SU-DHL-6 (cell line): ENCODE measurements around the gene CYTH1.

ENCODE experiments used
- EZH2phosphoT487 ChIP-seq: fragments of 200-600 bp; sonication (generic), shearing (Covaris generic); conservative IDR thresholded peaks from 2 replicates; pipeline ENCODE4 v1.6.1; 2018; ENCODE audit warnings: mild to moderate bottlenecking, antibody characterized with exemption, low read length, moderate library complexity, mixed read lengths
- TF ChIP-seq, protein P1 (sequence below): fragments of 200-600 bp; sonication (generic); IDR thresholded peaks from one replicate; pipeline ENCODE4 v1.5.1; 2017; ENCODE audit warnings: antibody characterized with exemption, mild to moderate bottlenecking, low read length, moderate library complexity; ENCODE audit not compliant: insufficient read depth, poor library complexity, severe bottlenecking

DNA sequence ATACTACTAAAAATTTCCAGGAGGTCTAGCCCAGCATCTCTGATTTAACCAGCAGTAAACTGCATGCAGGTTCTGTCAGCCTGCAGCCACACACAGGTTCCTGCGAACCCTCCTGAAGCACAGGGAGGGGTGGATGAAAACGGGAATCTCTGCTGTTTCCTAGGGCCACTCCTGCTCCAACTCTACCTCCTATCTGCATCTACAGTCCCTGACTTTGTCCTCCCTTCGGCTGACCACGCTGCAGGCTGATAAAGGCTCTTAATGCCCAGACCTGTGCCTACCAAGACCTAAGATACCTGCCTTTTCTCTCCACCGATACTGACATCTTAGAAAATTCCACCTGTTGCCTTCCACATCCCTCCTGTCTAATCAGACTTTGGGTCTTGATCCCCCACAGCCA is 50.2 kb downstream of the CYTH1 start:
- TF ChIP-seq, protein P1, sequence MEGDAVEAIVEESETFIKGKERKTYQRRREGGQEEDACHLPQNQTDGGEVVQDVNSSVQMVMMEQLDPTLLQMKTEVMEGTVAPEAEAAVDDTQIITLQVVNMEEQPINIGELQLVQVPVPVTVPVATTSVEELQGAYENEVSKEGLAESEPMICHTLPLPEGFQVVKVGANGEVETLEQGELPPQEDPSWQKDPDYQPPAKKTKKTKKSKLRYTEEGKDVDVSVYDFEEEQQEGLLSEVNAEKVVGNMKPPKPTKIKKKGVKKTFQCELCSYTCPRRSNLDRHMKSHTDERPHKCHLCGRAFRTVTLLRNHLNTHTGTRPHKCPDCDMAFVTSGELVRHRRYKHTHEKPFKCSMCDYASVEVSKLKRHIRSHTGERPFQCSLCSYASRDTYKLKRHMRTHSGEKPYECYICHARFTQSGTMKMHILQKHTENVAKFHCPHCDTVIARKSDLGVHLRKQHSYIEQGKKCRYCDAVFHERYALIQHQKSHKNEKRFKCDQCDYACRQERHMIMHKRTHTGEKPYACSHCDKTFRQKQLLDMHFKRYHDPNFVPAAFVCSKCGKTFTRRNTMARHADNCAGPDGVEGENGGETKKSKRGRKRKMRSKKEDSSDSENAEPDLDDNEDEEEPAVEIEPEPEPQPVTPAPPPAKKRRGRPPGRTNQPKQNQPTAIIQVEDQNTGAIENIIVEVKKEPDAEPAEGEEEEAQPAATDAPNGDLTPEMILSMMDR: no peak
- no peak for TF ChIP-seq EZH2phosphoT487
